Astrocyte (in vitro differentiated cells and primary cell): ENCODE results near the gene NCOA7.

Source experiments
- EZH2 ChIP-seq: IDR thresholded peaks from 2 replicates; pipeline ENCODE4 v1.6.1; 2012; ENCODE audit warnings: mild to moderate bottlenecking, low read length, inconsistent platforms; ENCODE audit not compliant: insufficient read depth
- TF ChIP-seq, protein P1 (sequence below): IDR thresholded peaks from 2 replicates; pipeline ENCODE4 v1.5.1; 2011; ENCODE audit warnings: low read depth, mild to moderate bottlenecking, inconsistent platforms, low read length, moderate library complexity; ENCODE audit not compliant: insufficient read depth

DNA sequence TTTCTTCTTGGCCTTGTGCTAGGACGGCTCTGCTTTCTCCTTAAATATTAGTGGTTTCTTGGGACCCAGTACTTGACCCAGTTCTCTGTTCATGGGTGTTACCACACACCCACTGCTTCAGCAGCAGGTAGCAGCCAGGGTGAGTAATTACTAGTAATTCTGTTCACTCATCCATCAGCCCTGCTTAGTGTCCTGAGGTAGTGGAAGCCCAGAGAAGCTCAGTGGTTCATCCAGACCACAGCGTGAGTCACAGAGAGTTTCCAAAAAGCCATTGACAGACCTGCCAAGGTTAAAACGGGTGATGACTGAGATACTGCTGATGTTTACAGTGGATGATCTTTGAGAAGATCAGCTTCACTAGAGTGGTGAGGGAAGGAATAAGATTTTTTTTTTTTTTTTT is 114.1 kb downstream of the NCOA7 start:
- TF ChIP-seq, protein P1, sequence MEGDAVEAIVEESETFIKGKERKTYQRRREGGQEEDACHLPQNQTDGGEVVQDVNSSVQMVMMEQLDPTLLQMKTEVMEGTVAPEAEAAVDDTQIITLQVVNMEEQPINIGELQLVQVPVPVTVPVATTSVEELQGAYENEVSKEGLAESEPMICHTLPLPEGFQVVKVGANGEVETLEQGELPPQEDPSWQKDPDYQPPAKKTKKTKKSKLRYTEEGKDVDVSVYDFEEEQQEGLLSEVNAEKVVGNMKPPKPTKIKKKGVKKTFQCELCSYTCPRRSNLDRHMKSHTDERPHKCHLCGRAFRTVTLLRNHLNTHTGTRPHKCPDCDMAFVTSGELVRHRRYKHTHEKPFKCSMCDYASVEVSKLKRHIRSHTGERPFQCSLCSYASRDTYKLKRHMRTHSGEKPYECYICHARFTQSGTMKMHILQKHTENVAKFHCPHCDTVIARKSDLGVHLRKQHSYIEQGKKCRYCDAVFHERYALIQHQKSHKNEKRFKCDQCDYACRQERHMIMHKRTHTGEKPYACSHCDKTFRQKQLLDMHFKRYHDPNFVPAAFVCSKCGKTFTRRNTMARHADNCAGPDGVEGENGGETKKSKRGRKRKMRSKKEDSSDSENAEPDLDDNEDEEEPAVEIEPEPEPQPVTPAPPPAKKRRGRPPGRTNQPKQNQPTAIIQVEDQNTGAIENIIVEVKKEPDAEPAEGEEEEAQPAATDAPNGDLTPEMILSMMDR = no peak
- no peak for TF ChIP-seq EZH2
